ENCODE results near the gene NCKAP5.

DNA sequence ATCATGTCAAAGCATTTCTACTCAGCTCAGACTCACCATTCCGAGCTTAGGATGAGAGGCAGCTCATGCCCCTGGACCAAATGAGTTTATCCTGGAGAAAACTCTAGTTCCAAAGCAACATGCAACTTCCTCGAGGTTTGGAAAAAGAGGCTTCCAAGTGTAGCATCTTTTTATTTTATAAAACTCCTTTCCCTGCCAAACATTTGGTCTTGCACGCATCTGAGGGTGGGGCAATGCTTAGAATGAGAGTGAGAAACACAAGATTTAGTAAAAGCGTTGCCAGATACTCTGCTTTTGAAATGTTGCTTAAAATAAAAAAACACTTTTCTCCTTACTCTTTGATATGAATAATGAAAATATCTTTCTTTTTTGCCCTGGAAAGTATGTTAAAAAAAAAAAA lies 151.5 kb downstream of the NCKAP5 start:
- TF ChIP-seq POLR2A (IDR thresholded peaks at IDR 0.05) = no peak
- TF ChIP-seq, protein P1, sequence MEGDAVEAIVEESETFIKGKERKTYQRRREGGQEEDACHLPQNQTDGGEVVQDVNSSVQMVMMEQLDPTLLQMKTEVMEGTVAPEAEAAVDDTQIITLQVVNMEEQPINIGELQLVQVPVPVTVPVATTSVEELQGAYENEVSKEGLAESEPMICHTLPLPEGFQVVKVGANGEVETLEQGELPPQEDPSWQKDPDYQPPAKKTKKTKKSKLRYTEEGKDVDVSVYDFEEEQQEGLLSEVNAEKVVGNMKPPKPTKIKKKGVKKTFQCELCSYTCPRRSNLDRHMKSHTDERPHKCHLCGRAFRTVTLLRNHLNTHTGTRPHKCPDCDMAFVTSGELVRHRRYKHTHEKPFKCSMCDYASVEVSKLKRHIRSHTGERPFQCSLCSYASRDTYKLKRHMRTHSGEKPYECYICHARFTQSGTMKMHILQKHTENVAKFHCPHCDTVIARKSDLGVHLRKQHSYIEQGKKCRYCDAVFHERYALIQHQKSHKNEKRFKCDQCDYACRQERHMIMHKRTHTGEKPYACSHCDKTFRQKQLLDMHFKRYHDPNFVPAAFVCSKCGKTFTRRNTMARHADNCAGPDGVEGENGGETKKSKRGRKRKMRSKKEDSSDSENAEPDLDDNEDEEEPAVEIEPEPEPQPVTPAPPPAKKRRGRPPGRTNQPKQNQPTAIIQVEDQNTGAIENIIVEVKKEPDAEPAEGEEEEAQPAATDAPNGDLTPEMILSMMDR (IDR thresholded peaks at IDR 0.05) = no peak
